A673 (cell line): ENCODE results near the gene TEX22. TPM values are rescaled to one million over a fixed set of nuclear protein-coding genes. Genes with fewer than 3 reads are reported as not detected.

Source experiments
- BruUV-seq: library from RNA; stranded (reverse); fragments of 400-500 nt; replicated peaks from 2 replicates; lab custom pipeline; 2021; lab: Mats Ljungman, UMichigan
- CTCF ChIA-PET: fragments of 300-600 bp; sonication (Branson Sonifier 250); formaldehyde crosslinking; loops from one replicate; lab custom pipeline; 2022; ENCODE audit warnings: antibody characterized with exemption; lab: Charles Lee
- POLR2A ChIA-PET: fragments of 300-600 bp; sonication (Branson Sonifier 250); formaldehyde crosslinking; loops from one replicate; lab custom pipeline; 2022; ENCODE audit warnings: antibody characterized with exemption; ENCODE audit not compliant: low non-redundant PET; lab: Charles Lee
- DNase-seq: peaks from one replicate; pipeline ENCODE4 v3.0.0-alpha.2; 2015; ENCODE audit warnings: low spot score
- H3K27ac ChIP-seq: fragments of 200-600 bp; sonication (generic); 2 replicates; pipeline ENCODE4 v1.5.1; 2016; ENCODE audit warnings: mixed run types, low read depth, mild to moderate bottlenecking, mixed read lengths, antibody characterized with exemption, low read length; ENCODE audit not compliant: poor library complexity, severe bottlenecking
- H3K27me3 ChIP-seq: fragments of 200-600 bp; sonication (generic); replicated peaks from 2 replicates; pipeline ENCODE4 v1.6.1; 2017; ENCODE audit warnings: mixed run types, low read depth, mild to moderate bottlenecking, mixed read lengths, antibody characterized with exemption, low read length; ENCODE audit not compliant: insufficient read depth, poor library complexity
- H3K36me3 ChIP-seq: fragments of 200-600 bp; sonication (generic); 2 replicates; pipeline ENCODE4 v1.6.1; 2016; ENCODE audit warnings: mixed run types, mild to moderate bottlenecking, mixed read lengths, antibody characterized with exemption, low read length; ENCODE audit not compliant: insufficient read depth, poor library complexity, severe bottlenecking
- H3K4me1 ChIP-seq: fragments of 200-600 bp; sonication (generic); 2 replicates; pipeline ENCODE4 v1.6.1; 2017; ENCODE audit warnings: mixed run types, mild to moderate bottlenecking, mixed read lengths, antibody characterized with exemption, low read length; ENCODE audit not compliant: insufficient read depth, poor library complexity, severe bottlenecking
- H3K4me3 ChIP-seq: fragments of 200-600 bp; sonication (generic); 2 replicates; pipeline ENCODE4 v1.5.1; 2016; ENCODE audit warnings: low read depth, mixed run types, mild to moderate bottlenecking, mixed read lengths, low read length; ENCODE audit not compliant: poor library complexity, severe bottlenecking
- H3K9me3 ChIP-seq: fragments of 200-600 bp; sonication (generic); 2 replicates; pipeline ENCODE4 v1.6.1; 2016; ENCODE audit warnings: mixed run types, low read depth, mild to moderate bottlenecking, mixed read lengths, antibody characterized with exemption, low read length; ENCODE audit not compliant: poor library complexity, severe bottlenecking
- EZH2 ChIP-seq: fragments of 200-600 bp; sonication (generic); IDR thresholded peaks from 2 replicates; pipeline ENCODE4 v1.6.1; 2017; ENCODE audit warnings: borderline replicate concordance, low read depth, mild to moderate bottlenecking, mixed read lengths, antibody characterized with exemption, low read length; ENCODE audit not compliant: poor library complexity, severe bottlenecking
- intact Hi-C: fragments of 100-400 bp; cut with micrococcal nuclease; formaldehyde crosslinking; loops from one replicate; pipeline ENCODE4 v1.10.0; 2022; ENCODE audit not compliant: unreplicated experiment
- total RNA-seq: library from RNA; stranded (reverse); gene quantifications from 2 replicates; pipeline ENCODE4 v1.2.3, GENCODE V29; 2021
- TF ChIP-seq, protein P1 (sequence below): fragments of 300-800, 200-600 bp; sonication (generic); conservative IDR thresholded peaks from 2 replicates; pipeline ENCODE4 v1.5.1; 2017; ENCODE audit warnings: low read depth, mild to moderate bottlenecking, antibody characterized with exemption, low read length, moderate library complexity, mixed read lengths

The TEX22 gene
- total RNA-seq, 1 experiment from 2014 or later, result 2.7 TPM

DNA sequence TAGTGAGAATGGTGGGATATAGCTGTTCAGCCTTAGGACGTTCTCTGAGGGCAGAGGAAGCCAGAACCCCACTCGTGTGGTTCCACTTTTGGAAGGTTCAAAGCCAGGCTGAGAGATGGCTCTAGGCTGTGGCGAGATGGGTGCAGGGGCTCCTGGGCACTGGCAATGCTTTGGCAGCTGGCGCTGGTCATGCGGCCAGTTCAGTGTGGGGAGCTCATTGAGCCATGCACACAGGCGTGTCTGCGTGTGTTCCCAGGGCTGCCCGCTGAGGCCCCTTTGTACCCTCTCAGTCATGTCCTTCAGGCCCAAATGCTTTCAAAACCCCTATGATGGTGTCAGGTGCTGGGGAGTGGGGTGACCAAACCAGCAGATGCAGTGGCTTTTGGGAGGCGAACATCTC, 1.7 kb downstream of the TEX22 start:
- no TSS peak for BruUV-seq
- Histone ChIP-seq H3K27ac (no peak overlapping the region), H3K9me3 (peaks cover 33% of the 10 kb centered on the region), H3K4me3 (no peak overlapping the region), H3K27me3 (no peaks in the 10 kb centered on the region), H3K4me1 (peaks cover 5% of the 10 kb centered on the region), H3K36me3 (peaks cover 21% of the 10 kb centered on the region)
- TF ChIP-seq EZH2, result no peak
- TF ChIP-seq, protein P1, sequence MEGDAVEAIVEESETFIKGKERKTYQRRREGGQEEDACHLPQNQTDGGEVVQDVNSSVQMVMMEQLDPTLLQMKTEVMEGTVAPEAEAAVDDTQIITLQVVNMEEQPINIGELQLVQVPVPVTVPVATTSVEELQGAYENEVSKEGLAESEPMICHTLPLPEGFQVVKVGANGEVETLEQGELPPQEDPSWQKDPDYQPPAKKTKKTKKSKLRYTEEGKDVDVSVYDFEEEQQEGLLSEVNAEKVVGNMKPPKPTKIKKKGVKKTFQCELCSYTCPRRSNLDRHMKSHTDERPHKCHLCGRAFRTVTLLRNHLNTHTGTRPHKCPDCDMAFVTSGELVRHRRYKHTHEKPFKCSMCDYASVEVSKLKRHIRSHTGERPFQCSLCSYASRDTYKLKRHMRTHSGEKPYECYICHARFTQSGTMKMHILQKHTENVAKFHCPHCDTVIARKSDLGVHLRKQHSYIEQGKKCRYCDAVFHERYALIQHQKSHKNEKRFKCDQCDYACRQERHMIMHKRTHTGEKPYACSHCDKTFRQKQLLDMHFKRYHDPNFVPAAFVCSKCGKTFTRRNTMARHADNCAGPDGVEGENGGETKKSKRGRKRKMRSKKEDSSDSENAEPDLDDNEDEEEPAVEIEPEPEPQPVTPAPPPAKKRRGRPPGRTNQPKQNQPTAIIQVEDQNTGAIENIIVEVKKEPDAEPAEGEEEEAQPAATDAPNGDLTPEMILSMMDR, result no peak
- CTCF ChIA-PET, result no interaction called here
- intact Hi-C loops, result no loop called here
- POLR2A ChIA-PET, result no interaction called here
- DNase-seq, result no peak

DNA sequence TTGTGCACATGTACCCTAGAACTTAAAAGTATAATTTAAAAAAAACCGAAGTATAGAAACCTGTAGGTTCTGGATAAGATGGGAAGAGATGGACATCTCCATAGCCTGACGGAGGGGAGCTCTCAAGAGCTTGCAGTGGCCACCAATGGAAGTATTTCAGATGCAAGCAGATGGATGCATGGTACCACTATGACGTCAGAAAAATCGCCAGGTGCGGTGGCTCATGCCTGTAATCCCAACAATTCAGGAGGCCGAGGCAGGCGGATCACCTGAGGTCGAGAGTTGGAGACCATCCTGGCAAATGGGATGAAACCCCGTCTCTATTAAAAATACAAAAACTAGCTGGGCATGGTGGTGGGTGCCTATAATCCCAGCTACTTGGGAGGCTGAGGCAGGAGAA, 3.4 kb downstream of the TEX22 start:
- no peak for DNase-seq
- POLR2A ChIA-PET, result no interaction called here

DNA sequence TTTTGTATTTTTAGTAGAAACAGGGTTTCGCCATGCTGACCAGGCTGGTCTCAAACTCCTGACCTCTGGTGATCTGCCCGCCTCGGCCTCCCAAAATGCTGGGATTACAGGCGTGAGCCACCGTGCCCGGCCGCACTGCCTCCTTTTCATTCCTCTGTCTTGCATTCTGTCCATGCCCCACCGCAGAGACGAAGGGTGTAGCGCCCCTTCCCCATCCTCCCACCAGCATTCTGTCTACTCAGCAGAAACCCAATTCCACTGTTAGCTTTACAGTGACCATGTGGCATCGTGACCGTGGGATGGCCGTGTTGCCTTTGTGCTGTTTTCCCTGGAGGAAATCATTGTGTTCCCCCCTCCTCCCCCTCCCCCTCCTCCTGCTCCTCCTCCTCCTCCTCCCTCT, 10.3 kb downstream of the TEX22 start:
- H3K36me3 ChIP-seq, result no peaks in the 10 kb centered on the region
- DNase-seq, result no peak
- no peak for TF ChIP-seq EZH2
- TF ChIP-seq, protein P1, result no peak
- ChIA-PET CTCF (no interaction called here), POLR2A (no interaction called here)
- no peak overlapping the region for H3K4me3 ChIP-seq
- no peaks in the 10 kb centered on the region for H3K27me3 ChIP-seq
- no peaks in the 10 kb centered on the region for H3K9me3 ChIP-seq
- H3K27ac ChIP-seq, result no peak overlapping the region
- BruUV-seq, result no TSS peak
- H3K4me1 ChIP-seq, result peaks cover 12% of the 10 kb centered on the region
- intact Hi-C loops, result no loop called here

More for the DNA sequence above, 3.4 kb downstream of the TEX22 start:
- Histone ChIP-seq H3K36me3 (peaks cover 21% of the 10 kb centered on the region), H3K4me1 (peaks cover 5% of the 10 kb centered on the region), H3K27ac (no peak overlapping the region), H3K27me3 (no peaks in the 10 kb centered on the region), H3K4me3 (no peak overlapping the region), H3K9me3 (peaks cover 33% of the 10 kb centered on the region)
- no peak for TF ChIP-seq EZH2
- TF ChIP-seq, protein P1, result no peak
- intact Hi-C loops, result no loop called here
- CTCF ChIA-PET, result no interaction called here
- no TSS peak for BruUV-seq
